Suprapubic skin (tissue), 3 donors: ENCODE results near the gene LIPG.
"Not testable (repeated sequence)": the region's sequence is repeated elsewhere in the genome, so short reads cannot be mapped to it uniquely, and the experiment has no call there.

Source experiments
- POLR2A ChIP-seq, 2 donors: fragments of 450-650 bp; IDR thresholded peaks; one replicate each; pipeline ENCODE4 v1.6.1; 2017; ENCODE audit warnings: antibody characterized with exemption in 2 of 2, mild to moderate bottlenecking in 2 of 2, moderate library complexity in 2 of 2
- TF ChIP-seq, protein P1 (sequence below), 2 donors: fragments of 200-600 bp in 1 of 2; fragments of 450-650 bp in 1 of 2; sonication (generic) in 1 of 2; IDR thresholded peaks; one replicate each; pipeline ENCODE4 v1.5.1; 2016 to 2019; ENCODE audit warnings: antibody characterized with exemption in 2 of 2, mild to moderate bottlenecking in 1 of 2, moderate library complexity in 1 of 2

DNA sequence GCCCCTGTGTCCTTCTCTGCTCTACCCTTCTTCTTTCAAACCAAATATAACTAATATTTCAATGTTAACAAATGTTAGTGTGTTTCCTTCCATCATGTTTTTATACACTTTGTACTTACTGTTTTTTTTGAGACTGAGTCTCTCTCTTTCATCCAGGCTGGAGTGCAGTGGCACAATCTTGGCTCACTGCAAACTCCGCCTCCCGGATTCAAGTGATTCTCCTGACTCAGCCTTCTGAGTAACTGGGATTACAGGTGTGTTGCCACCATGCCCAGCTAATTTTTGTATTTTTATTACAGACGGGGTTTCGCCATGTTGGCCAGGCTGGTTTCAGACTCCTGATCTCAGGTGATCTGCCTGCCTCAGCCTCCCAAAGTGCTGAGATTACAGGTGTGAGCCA is 23.1 kb downstream of the LIPG start:
- TF ChIP-seq, protein P1, sequence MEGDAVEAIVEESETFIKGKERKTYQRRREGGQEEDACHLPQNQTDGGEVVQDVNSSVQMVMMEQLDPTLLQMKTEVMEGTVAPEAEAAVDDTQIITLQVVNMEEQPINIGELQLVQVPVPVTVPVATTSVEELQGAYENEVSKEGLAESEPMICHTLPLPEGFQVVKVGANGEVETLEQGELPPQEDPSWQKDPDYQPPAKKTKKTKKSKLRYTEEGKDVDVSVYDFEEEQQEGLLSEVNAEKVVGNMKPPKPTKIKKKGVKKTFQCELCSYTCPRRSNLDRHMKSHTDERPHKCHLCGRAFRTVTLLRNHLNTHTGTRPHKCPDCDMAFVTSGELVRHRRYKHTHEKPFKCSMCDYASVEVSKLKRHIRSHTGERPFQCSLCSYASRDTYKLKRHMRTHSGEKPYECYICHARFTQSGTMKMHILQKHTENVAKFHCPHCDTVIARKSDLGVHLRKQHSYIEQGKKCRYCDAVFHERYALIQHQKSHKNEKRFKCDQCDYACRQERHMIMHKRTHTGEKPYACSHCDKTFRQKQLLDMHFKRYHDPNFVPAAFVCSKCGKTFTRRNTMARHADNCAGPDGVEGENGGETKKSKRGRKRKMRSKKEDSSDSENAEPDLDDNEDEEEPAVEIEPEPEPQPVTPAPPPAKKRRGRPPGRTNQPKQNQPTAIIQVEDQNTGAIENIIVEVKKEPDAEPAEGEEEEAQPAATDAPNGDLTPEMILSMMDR (IDR thresholded peaks at IDR 0.05): not testable (repeated sequence)
- not testable (repeated sequence) for TF ChIP-seq POLR2A (IDR thresholded peaks at IDR 0.05)
